ENCODE results near the gene SUSD2.
A peak's percentile ranks its signal among the peaks of the same experiment; 100 is the strongest.
"Not testable (repeated sequence)": the region's sequence is repeated elsewhere in the genome, so short reads cannot be mapped to it uniquely, and the experiment has no call there.

Gene SUSD2

DNA sequence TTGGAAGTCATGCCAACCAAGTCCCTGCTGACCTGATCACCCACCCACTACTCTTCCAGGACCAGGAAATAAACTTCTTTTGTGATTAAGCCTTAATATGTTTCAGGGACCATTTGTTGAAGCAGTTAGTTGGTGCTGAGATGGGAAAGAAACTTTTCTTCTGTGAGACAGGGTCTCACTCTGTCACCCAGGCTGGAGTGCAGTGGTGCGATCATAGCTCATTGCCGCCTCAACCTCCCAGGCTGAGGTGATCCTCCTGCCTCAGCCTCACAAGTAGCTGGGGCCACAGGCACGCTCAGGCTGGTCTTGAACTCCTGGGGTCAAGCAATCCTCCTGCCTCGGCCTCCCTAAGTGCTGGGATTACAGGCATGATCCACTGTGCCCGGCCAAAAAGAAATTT is 10.6 kb downstream of the SUSD2 start:
- H3K36me3 Mint-ChIP-seq = no peaks in the 10 kb centered on the region
- no peak overlapping the region for H3K4me3 Mint-ChIP-seq
- H3K27me3 Mint-ChIP-seq = peaks cover 17% of the 10 kb centered on the region
- no peak overlapping the region for H3K27ac Mint-ChIP-seq
- no peaks in the 10 kb centered on the region for H3K9me3 Mint-ChIP-seq
- DNase-seq = no peak
- CTCF ChIA-PET = interaction anchor here (1.5 to 4.8 kb wide), 4 partner anchors 13 to 56 kb away, joined by 5 to 43 read pairs (median 32); no protein-coding TSS in a partner anchor
- H3K4me1 Mint-ChIP-seq = peaks cover 15% of the 10 kb centered on the region

GRCh38 chr22:24198682-24199052 is 17.4 kb downstream of the SUSD2 start:
- Mint-ChIP-seq H3K9me3 (no peaks in the 10 kb centered on the region), H3K27me3 (peaks cover 35% of the 10 kb centered on the region), H3K36me3 (no peaks in the 10 kb centered on the region), H3K4me3 (no peak overlapping the region), H3K4me1 (peaks cover 40% of the 10 kb centered on the region), H3K27ac (peak overlapping the region; percentile 86)
- CTCF ChIA-PET = interaction anchor here (0.6 to 2.7 kb wide), 6 partner anchors 9 to 622 kb away, joined by 3 to 27 read pairs (median 4); no protein-coding TSS in a partner anchor
- DNase-seq = no peak

- peaks cover 49% of the 10 kb centered on the region for H3K27me3 Mint-ChIP-seq
- peaks cover 42% of the 10 kb centered on the region for H3K4me1 Mint-ChIP-seq
- CTCF ChIA-PET = interaction anchor here (1.8 kb wide), 1 partner anchor 10 kb away, joined by 8 read pairs; no protein-coding TSS in a partner anchor
- DNase-seq = no peak
- H3K9me3 Mint-ChIP-seq = no peaks in the 10 kb centered on the region
- H3K36me3 Mint-ChIP-seq = no peaks in the 10 kb centered on the region
- no peak overlapping the region for H3K27ac Mint-ChIP-seq
- no peak overlapping the region for H3K4me3 Mint-ChIP-seq
Observed at GRCh38 chr22:24200619-24201212, 19.4 kb downstream of the SUSD2 start.

DNA sequence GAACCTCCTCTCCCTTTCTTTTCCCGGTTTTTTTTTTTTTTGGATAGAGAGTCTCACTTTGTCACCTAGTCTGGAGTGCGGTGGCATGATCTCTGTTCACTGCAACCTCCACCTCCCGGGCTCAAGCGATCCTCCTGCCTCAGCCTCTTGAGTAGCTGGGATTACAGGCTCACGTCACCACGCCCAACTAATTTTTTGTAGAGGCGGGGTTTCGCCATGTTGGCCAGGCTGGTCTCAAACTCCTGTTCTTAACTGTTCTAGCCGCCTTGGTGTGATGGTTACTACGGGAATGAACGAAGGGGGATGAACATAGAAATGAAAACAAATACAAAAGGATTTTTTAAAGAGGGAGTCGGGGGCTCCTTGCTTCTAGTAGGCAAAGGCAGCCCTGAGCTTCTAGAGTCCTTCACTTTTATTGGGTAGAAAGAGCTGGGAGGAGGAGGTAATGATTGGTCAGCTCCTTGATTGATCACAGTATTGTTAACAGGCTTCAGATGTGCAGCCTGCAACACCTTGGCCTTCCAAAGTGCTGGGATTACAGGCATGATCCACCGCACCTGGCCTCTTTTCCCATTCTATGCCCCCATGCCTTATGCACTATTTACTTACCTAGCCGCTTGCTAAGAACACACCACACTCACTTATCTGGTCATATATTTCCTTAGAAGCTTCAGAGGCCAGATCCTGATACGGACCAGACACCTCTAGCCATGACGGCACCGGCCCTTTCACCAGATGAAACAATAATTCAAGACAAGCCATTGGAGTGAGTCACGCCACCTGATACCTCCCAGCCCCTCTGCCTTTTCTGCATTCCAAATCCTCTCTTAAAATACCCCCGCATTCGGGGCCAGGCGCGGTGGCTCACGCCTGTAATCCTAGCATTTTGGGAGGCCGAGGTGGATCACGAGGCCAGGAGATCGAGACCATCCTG is 20.7 kb downstream of the SUSD2 start:
- CTCF ChIA-PET = interaction anchor here (1.5 kb wide), 1 partner anchor 29 kb away, joined by 3 read pairs; no protein-coding TSS in a partner anchor
- H3K4me1 Mint-ChIP-seq = peaks cover 38% of the 10 kb centered on the region
- no peaks in the 10 kb centered on the region for H3K9me3 Mint-ChIP-seq
- no peak overlapping the region for H3K4me3 Mint-ChIP-seq
- DNase-seq = no peak
- no peak overlapping the region for H3K27ac Mint-ChIP-seq
- H3K36me3 Mint-ChIP-seq = no peaks in the 10 kb centered on the region
- peaks cover 49% of the 10 kb centered on the region for H3K27me3 Mint-ChIP-seq

- CTCF ChIA-PET, H3K27ac Mint-ChIP-seq, H3K4me3 Mint-ChIP-seq, H3K9me3 Mint-ChIP-seq, DNase-seq, H3K36me3 Mint-ChIP-seq: not testable (repeated sequence)
- Mint-ChIP-seq H3K27me3 (peaks cover 49% of the 10 kb centered on the region), H3K4me1 (peaks cover 36% of the 10 kb centered on the region)
Observed at GRCh38 chr22:24203856-24204255, 22.6 kb downstream of the SUSD2 start.

DNA sequence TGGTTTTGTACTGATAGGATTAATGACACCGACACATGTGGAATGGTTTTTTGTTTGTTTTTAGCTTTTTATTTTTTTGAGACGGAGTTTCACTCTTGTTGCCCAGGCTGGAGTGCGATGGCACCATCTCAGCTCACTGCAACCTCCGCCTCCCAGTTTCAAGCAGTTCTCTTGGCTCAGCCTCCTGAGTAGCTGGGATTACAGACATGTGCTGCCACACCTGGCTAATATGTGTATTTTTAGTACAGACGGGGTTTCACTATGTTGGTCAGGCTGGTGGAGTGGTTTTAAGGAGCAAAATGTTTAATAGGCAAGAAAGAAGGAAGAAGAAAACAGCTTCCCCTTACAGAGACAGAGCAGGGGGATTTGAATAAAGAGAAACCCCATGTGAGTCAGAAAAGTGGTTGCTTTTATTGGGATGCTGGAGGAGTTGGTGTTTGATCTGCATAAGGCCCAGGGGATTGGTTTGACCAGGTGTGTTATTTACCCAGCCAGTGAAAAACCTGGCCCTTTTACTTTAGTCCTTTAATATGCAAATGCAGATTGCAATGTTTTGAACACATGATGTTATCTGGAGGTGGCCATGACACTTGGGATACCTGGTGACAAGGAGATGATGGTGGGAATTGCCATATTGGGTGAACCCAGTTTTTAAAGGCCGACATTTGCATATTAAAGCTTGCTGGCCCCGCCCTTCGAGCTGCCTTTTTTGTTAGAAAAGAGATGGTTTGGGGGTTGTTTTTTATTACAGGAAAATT is 24.3 kb downstream of the SUSD2 start:
- DNase-seq = no peak
- Mint-ChIP-seq H3K27me3 (peaks cover 42% of the 10 kb centered on the region), H3K9me3 (no peaks in the 10 kb centered on the region), H3K4me1 (peaks cover 40% of the 10 kb centered on the region), H3K27ac (no peak overlapping the region), H3K36me3 (no peaks in the 10 kb centered on the region), H3K4me3 (no peak overlapping the region)
- CTCF ChIA-PET = interaction anchor here (1.2 to 1.7 kb wide), 3 partner anchors 16 to 37 kb away, joined by 3 to 5 read pairs (median 4); no protein-coding TSS in a partner anchor

- DNase-seq, H3K4me3 Mint-ChIP-seq, H3K36me3 Mint-ChIP-seq, H3K9me3 Mint-ChIP-seq: not testable (repeated sequence)
- Mint-ChIP-seq H3K27me3 (peaks cover 33% of the 10 kb centered on the region), H3K4me1 (peaks cover 36% of the 10 kb centered on the region), H3K27ac (peak overlapping the region; percentile 90)
- CTCF ChIA-PET = interaction anchor here (0.6 to 1.7 kb wide), 5 partner anchors 9 to 180 kb away, joined by 3 to 5 read pairs (median 3); no protein-coding TSS in a partner anchor
Observed at GRCh38 chr22:24206460-24207263, 25.4 kb downstream of the SUSD2 start.

- peak overlapping the region; percentile 90 for H3K27ac Mint-ChIP-seq
- H3K4me3 Mint-ChIP-seq = peak overlapping the region; percentile 13
- CTCF ChIA-PET = interaction anchor here (0.6 to 1.4 kb wide), 4 partner anchors 9 to 179 kb away, joined by 3 read pairs; no protein-coding TSS in a partner anchor
- peaks cover 25% of the 10 kb centered on the region for H3K27me3 Mint-ChIP-seq
- H3K36me3 Mint-ChIP-seq = no peaks in the 10 kb centered on the region
- H3K4me1 Mint-ChIP-seq = peaks cover 36% of the 10 kb centered on the region
- DNase-seq = no peak
- H3K9me3 Mint-ChIP-seq = no peaks in the 10 kb centered on the region
Observed at GRCh38 chr22:24207264-24208011, 26.2 kb downstream of the SUSD2 start.

DNA sequence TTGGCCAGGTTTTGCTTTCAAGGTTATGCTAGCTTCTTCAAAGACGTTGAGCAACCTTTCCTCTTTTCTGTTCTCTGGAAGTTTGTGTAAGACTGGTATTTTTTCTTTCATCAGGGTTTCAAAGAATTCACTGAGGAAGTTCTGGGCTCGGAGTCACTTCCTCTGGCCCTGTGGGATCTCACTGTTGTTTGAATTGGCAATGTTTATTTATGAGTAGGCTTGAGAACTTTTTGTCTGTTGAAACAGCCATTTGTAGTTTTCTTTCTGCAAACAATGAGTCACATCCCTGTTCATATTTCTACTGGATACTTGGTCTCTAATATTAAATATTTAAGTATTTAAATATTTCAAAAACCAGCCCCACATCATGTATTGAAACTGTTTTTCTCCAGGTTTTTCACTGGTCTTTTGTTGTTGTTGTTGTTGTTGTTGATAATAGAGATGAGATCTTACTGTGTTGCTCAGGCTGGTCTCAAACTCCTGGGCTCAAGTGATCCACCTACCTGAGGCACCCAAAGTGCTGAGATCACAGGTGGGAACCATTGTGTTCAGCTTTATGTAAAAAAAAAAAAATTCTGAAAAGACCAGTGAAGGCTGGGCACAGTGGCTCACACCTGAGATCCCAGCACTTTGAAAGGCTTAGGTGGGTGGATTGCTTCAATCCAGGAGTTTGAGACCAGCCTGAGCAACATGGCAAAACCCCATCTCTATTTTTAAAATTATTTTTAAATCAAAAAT is 26.9 kb downstream of the SUSD2 start:
- Mint-ChIP-seq H3K4me3 (peak overlapping the region; percentile 13), H3K9me3 (no peaks in the 10 kb centered on the region), H3K36me3 (no peaks in the 10 kb centered on the region), H3K27ac (peak overlapping the region; percentile 90), H3K4me1 (peaks cover 36% of the 10 kb centered on the region), H3K27me3 (peaks cover 17% of the 10 kb centered on the region)
- DNase-seq = no peak
- CTCF ChIA-PET = interaction anchor here (1.0 kb wide), 1 partner anchor 23 kb away, joined by 3 read pairs; no protein-coding TSS in a partner anchor

GRCh38 chr22:24209016-24209415 is 27.7 kb downstream of the SUSD2 start:
- H3K27ac Mint-ChIP-seq = no peak overlapping the region
- no peak overlapping the region for H3K4me3 Mint-ChIP-seq
- no peaks in the 10 kb centered on the region for H3K36me3 Mint-ChIP-seq
- CTCF ChIA-PET = interaction anchor here (0.6 to 1.7 kb wide), 2 partner anchors 11 to 22 kb away, joined by 3 to 4 read pairs; no protein-coding TSS in a partner anchor
- peaks cover 36% of the 10 kb centered on the region for H3K4me1 Mint-ChIP-seq
- peaks cover 15% of the 10 kb centered on the region for H3K27me3 Mint-ChIP-seq
- no peaks in the 10 kb centered on the region for H3K9me3 Mint-ChIP-seq
- DNase-seq = no peak

- Mint-ChIP-seq H3K27ac (no peak overlapping the region), H3K27me3 (peaks cover 17% of the 10 kb centered on the region), H3K4me1 (peaks cover 36% of the 10 kb centered on the region), H3K4me3 (no peak overlapping the region), H3K9me3 (no peaks in the 10 kb centered on the region), H3K36me3 (no peaks in the 10 kb centered on the region)
- CTCF ChIA-PET = interaction anchor here (1.7 kb wide), 1 partner anchor 21 kb away, joined by 4 read pairs; no protein-coding TSS in a partner anchor
- DNase-seq = no peak
Observed at GRCh38 chr22:24209687-24210086, 28.4 kb downstream of the SUSD2 start.

DNA sequence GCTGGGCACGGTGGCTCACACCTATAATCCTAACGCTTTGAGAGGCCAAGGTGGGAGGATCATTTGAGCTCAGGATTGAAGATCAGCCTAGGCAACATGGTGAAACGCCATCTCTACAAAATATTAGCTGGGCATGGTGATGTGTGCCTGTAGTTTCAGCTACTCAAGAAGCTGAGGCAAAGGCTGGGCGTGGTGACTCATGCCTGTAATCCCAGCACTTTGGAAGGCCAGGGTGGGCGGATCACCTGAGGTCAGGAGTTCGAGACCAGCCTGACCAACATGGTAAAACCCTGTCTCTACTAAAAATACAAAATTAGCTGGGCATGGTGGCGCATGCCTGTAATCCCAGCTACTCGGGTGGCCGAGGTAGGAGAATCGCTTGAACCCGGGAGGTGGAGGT is 29.1 kb downstream of the SUSD2 start:
- not testable (repeated sequence) for H3K9me3 Mint-ChIP-seq, H3K27ac Mint-ChIP-seq, H3K4me3 Mint-ChIP-seq, DNase-seq, H3K36me3 Mint-ChIP-seq
- Mint-ChIP-seq H3K27me3 (peaks cover 19% of the 10 kb centered on the region), H3K4me1 (peaks cover 33% of the 10 kb centered on the region)
- CTCF ChIA-PET = interaction anchor here (1.7 kb wide), 1 partner anchor 21 kb away, joined by 4 read pairs; no protein-coding TSS in a partner anchor

Measured in activated naive CD4-positive, alpha-beta T cell treated with anti-CD3 and anti-CD28 coated beads, Interleukin-2, amount 10 ng/mL, durations not matched to agents 7 days and 5 days (primary cell).